ENCODE data around the gene ATP9A. TPM values are rescaled to one million over a fixed set of nuclear protein-coding genes. Genes with fewer than 3 reads are reported as not detected.

The ATP9A gene
- total RNA-seq, 1 experiment from 2014 or later, result 12.1 TPM

GRCh38 chr20:51571460-51571794 is 196.8 kb downstream of the ATP9A start:
- H3K23me2 ChIP-seq (ENCODE audit: insufficient read length, low read depth, low read length, poor library complexity, severe bottlenecking), result no peaks in the 10 kb centered on the region
- no peaks in the 10 kb centered on the region for H3K79me2 ChIP-seq (ENCODE audit: insufficient read depth, low read length)
- H2BK5ac ChIP-seq (ENCODE audit: insufficient read length, low read length), result no peak overlapping the region
- no peak overlapping the region for H3K18ac ChIP-seq (ENCODE audit: insufficient read length, low read depth, low read length)
- H4K5ac ChIP-seq (ENCODE audit: insufficient read length, low read depth, low read length), result no peak overlapping the region
- no peak overlapping the region for H3K14ac ChIP-seq (ENCODE audit: insufficient read depth, low read length)
- H3T11ph ChIP-seq (ENCODE audit: low read length), result no peak overlapping the region
- no peak overlapping the region for H3K9ac ChIP-seq (ENCODE audit: extremely low read depth, insufficient read length, low read length)
- WGBS (ENCODE audit: extremely low coverage, insufficient read length, low lambda C conversion rate), result no CpG with 5 or more reads among the region's 4 CpGs
- no peak overlapping the region for H2BK120ac ChIP-seq (ENCODE audit: low read depth, low read length, poor library complexity, severe bottlenecking)
- Mint-ChIP-seq H3K36me3 (ENCODE audit: insufficient read depth in 1 of 3, low read depth in 3 of 3) (no peaks in the 10 kb centered on the region), H3K9me3 (peaks cover 2 to 3% of the 10 kb centered on the region in 2 experiments; a peak in 2 of 5 replicates), H3K27ac (no peak overlapping the region), H3K27me3 (ENCODE audit: low read depth) (peaks cover 32% of the 10 kb centered on the region), H3K4me1 (peaks cover 0 to 2% of the 10 kb centered on the region in 2 experiments; a peak in 2 of 4 replicates), H3K4me3 (no peak overlapping the region)
- H2BK15ac ChIP-seq (ENCODE audit: low read depth, low read length), result no peak overlapping the region
- H3K9me3 ChIP-seq (ENCODE audit: control insufficient read depth, low read depth, low read length), result no peaks in the 10 kb centered on the region
- no peak overlapping the region for H3K27ac ChIP-seq (ENCODE audit: insufficient read length, low read depth, low read length)
- H2BK20ac ChIP-seq (ENCODE audit: low read depth, low read length, poor library complexity, severe bottlenecking), result no peak overlapping the region
- H2BK12ac ChIP-seq (ENCODE audit: insufficient read length, low read depth, low read length), result no peak overlapping the region
- H4K8ac ChIP-seq (replicated peaks; ENCODE audit: insufficient read length, low read depth, low read length), result no peak overlapping the region
- H3K4ac ChIP-seq (ENCODE audit: low read depth, low read length), result no peak overlapping the region
- no peak overlapping the region for H4K91ac ChIP-seq (ENCODE audit: insufficient read length, low read depth, low read length)
- DNase-seq, result no peak
- H4K20me1 ChIP-seq (ENCODE audit: control insufficient read depth, insufficient read depth, insufficient read length), result no peaks in the 10 kb centered on the region
- H3K4me2 ChIP-seq (ENCODE audit: insufficient read depth, insufficient read length, low read length), result no peak overlapping the region
- no peak for TF ChIP-seq CTCF (conservative IDR thresholded peaks at IDR 0.05)
- H3K4me1 ChIP-seq (ENCODE audit: insufficient read depth, low read length), result no peaks in the 10 kb centered on the region
- no peak overlapping the region for H3K23ac ChIP-seq (ENCODE audit: insufficient read length, low read depth, low read length)
- no peak overlapping the region for H2AFZ ChIP-seq (ENCODE audit: low read length)
- no peak overlapping the region for H2AK5ac ChIP-seq (ENCODE audit: insufficient read length, low read length)
- H3K79me1 ChIP-seq (ENCODE audit: insufficient read depth, low read depth, low read length, poor library complexity, severe bottlenecking), result no peaks in the 10 kb centered on the region
- no peak overlapping the region for H3K56ac ChIP-seq (ENCODE audit: insufficient read length, low read depth, low read length)
- no peaks in the 10 kb centered on the region for H3K27me3 ChIP-seq (ENCODE audit: insufficient read depth, low read length)

Data from H9 (cell line).